ENCODE data around the gene FAAP100.

GRCh38 chr17:81499601-81499970 is 52.6 kb downstream of the FAAP100 start:
- no peak for TF ChIP-seq CTCF (IDR thresholded peaks at IDR 0.05; ENCODE audit: insufficient read depth, low read length)
- no peak for TF ChIP-seq POLR2AphosphoS5 (IDR thresholded peaks at IDR 0.05; ENCODE audit: low read depth)
- no peak for TF ChIP-seq GABPA (IDR thresholded peaks at IDR 0.05; ENCODE audit: low read depth)
- no peak for TF ChIP-seq REST (IDR thresholded peaks at IDR 0.05; ENCODE audit: insufficient replicate concordance, low read depth)
- TF ChIP-seq SPI1 (IDR thresholded peaks at IDR 0.05; ENCODE audit: borderline replicate concordance, low read depth): no peak

Data from HL-60 (cell line).